Measurements from ENCODE around the gene CLIC3. TPM values are rescaled to one million over a fixed set of nuclear protein-coding genes. Genes with fewer than 3 reads are reported as not detected.

Gene CLIC3
- total and polyA plus RNA-seq, 2 donors from 2014 or later: 2.1 to 4.0 TPM

DNA sequence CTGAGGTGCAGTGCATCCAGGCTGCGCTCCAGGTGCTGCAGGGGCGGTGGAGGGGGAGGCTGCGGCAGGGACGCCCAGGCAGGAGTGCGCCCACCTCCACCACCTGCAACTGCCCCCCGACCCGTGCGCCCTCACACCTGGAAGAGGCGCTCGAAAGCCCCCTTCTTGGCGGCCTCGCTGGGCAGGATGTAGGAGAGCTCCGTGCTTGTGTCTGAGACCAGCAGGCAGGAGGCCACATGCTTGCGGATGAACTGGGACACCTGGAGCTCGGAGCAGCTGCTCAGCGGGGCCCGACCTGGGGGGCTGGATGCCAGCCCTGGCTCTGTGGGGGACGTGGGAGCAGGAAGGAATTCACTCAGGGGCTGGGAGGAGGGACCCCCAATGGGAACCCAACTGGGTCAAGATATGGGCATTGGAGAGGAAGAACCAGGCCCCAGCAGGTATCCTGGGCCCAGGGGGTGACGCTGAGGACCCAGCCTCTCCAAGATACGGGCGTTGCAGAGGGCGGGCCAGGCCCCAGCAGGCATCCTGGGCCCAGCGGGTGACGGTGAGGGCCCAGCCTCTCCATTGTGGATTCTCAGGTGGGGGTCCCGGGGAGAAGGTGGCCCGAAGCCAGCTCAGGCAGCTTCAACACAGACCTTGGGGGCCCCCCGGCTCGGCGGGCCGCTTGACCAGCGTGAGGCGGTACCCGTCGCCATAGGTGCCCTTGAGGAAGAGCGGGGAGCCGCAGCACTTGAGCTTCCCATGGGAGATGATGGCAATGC, 18.6 kb upstream of the CLIC3 start:
- TF ChIP-seq, protein P1, sequence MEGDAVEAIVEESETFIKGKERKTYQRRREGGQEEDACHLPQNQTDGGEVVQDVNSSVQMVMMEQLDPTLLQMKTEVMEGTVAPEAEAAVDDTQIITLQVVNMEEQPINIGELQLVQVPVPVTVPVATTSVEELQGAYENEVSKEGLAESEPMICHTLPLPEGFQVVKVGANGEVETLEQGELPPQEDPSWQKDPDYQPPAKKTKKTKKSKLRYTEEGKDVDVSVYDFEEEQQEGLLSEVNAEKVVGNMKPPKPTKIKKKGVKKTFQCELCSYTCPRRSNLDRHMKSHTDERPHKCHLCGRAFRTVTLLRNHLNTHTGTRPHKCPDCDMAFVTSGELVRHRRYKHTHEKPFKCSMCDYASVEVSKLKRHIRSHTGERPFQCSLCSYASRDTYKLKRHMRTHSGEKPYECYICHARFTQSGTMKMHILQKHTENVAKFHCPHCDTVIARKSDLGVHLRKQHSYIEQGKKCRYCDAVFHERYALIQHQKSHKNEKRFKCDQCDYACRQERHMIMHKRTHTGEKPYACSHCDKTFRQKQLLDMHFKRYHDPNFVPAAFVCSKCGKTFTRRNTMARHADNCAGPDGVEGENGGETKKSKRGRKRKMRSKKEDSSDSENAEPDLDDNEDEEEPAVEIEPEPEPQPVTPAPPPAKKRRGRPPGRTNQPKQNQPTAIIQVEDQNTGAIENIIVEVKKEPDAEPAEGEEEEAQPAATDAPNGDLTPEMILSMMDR (IDR thresholded peaks at IDR 0.05; ENCODE audit: borderline replicate concordance, extremely low read depth, insufficient read depth): no peak
- FAIRE-seq (no peak), DNase-seq (no peak)
- Histone ChIP-seq H3K27me3 (ENCODE audit: control insufficient read depth, insufficient read depth, low read length) (no peaks in the 10 kb centered on the region), H3K9ac (ENCODE audit: low read length in 3 of 3) (no peak overlapping the region), H3K4me3 (ENCODE audit: low read length in 3 of 3) (no peak overlapping the region), H3K27ac (ENCODE audit: low read depth in 2 of 2, low read length in 2 of 2) (no peak overlapping the region), H3K9me3 (ENCODE audit: control insufficient read depth in 2 of 3, insufficient read depth in 1 of 3, low read length in 3 of 3) (no peaks in the 10 kb centered on the region), H3K4me1 (ENCODE audit: control insufficient read depth in 2 of 3, insufficient read depth in 2 of 3, low read depth in 1 of 3, low read length in 3 of 3) (no peaks in the 10 kb centered on the region), H3K36me3 (ENCODE audit: control insufficient read depth in 2 of 3, insufficient read depth in 3 of 3, low read length in 3 of 3) (peaks cover 0 to 8% (median 0%) of the 10 kb centered on the region in 3 donors)
- intact Hi-C loops (cut with DNase I): no loop called here

DNA sequence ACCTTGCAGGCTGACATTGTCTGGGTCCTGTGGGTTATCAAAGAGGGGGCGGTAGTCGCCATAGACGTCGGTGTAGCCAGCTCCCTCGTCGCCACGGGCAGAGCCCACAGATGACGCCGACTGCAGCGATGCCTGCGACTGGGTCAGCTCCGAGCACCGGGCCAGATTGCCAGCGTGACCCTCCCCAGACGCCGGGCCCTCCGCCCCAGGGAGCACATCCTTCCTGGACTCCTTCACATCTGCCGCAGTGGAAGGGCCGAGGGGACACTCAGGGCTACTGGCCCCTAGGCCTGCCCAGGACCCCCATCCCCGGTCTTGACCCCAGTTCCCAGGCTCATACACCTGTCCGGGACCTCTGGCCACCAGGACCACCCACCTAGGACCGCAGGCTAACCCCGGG, 17.8 kb upstream of the CLIC3 start:
- FAIRE-seq (no peak), DNase-seq (no peak)
- no peaks in the 10 kb centered on the region for H3K9me3 ChIP-seq (ENCODE audit: control insufficient read depth in 2 of 3, insufficient read depth in 1 of 3, low read length in 3 of 3)
- H3K9ac ChIP-seq (ENCODE audit: low read length in 3 of 3): no peak overlapping the region
- no peak overlapping the region for H3K27ac ChIP-seq (ENCODE audit: low read depth in 2 of 2, low read length in 2 of 2)
- H3K4me1 ChIP-seq (ENCODE audit: control insufficient read depth in 2 of 3, insufficient read depth in 2 of 3, low read depth in 1 of 3, low read length in 3 of 3): no peaks in the 10 kb centered on the region
- H3K36me3 ChIP-seq (ENCODE audit: control insufficient read depth in 2 of 3, insufficient read depth in 3 of 3, low read length in 3 of 3): peaks cover 0 to 8% (median 0%) of the 10 kb centered on the region in 3 donors
- H3K27me3 ChIP-seq (ENCODE audit: control insufficient read depth, insufficient read depth, low read length): no peaks in the 10 kb centered on the region
- no peak overlapping the region for H3K4me3 ChIP-seq (ENCODE audit: low read length in 3 of 3)
- intact Hi-C loops (cut with DNase I): no loop called here
- TF ChIP-seq, protein P1 (IDR thresholded peaks at IDR 0.05; ENCODE audit: borderline replicate concordance, extremely low read depth, insufficient read depth): no peak

DNA sequence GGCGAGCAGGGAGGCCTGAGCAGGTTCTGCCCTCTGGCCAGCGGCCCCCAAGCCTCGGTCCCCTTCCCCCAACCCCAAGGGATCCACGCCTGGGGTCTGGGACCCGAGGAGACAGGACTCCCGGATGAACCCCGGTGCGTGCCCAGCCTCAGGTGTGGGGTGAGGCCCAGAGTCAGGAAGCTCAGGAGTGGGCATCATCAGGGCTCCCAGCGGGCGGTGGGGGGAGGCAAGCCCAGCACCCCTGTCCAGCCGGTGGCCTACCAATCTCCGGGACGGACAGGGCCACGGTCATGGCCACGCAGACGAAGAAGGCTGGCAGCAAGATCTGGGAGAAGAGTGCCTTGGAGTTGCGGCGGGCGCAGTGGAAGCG, 17.2 kb upstream of the CLIC3 start:
- TF ChIP-seq, protein P1 (IDR thresholded peaks at IDR 0.05; ENCODE audit: borderline replicate concordance, extremely low read depth, insufficient read depth): no peak
- Histone ChIP-seq H3K4me3 (ENCODE audit: low read length in 3 of 3) (no peak overlapping the region), H3K36me3 (ENCODE audit: control insufficient read depth in 2 of 3, insufficient read depth in 3 of 3, low read length in 3 of 3) (peaks cover 0 to 8% (median 0%) of the 10 kb centered on the region in 3 donors), H3K4me1 (ENCODE audit: control insufficient read depth in 2 of 3, insufficient read depth in 2 of 3, low read depth in 1 of 3, low read length in 3 of 3) (no peaks in the 10 kb centered on the region), H3K27me3 (ENCODE audit: control insufficient read depth, insufficient read depth, low read length) (no peaks in the 10 kb centered on the region), H3K9me3 (ENCODE audit: control insufficient read depth in 2 of 3, insufficient read depth in 1 of 3, low read length in 3 of 3) (no peaks in the 10 kb centered on the region), H3K27ac (ENCODE audit: low read depth in 2 of 2, low read length in 2 of 2) (no peak overlapping the region), H3K9ac (ENCODE audit: low read length in 3 of 3) (no peak overlapping the region)
- DNase-seq (no peak), FAIRE-seq (no peak)
- intact Hi-C loops (cut with DNase I): no loop called here

Measured in kidney (tissue), 14 donors.